COR-L47 (cell line): ENCODE data around the gene LCTL.
"Not testable (repeated sequence)": the region's sequence is repeated elsewhere in the genome, so short reads cannot be mapped to it uniquely, and the experiment has no call there.

Experiments used
- DNase-seq: peaks from one replicate; lab custom pipeline; 2025; lab: John Stamatoyannopoulos, UW

The LCTL gene

DNA sequence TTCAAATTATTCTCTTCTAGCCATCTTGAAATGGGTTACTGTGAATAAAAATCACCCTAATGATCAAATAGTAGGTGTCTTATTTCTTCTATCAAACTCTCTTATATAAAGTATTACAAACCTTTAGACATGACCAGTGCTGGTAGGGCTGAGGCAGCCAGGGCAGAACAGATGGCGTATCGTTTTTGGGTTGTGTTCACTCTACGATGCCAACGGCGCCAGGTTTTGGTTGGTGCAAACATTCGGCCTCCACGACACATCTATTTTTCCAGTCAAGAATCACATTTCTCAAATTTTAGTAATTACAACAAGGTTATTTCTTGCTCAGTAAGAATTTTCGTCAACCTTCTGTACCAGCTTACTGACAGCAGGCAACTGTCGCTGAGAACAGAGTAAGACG, 63.3 kb downstream of the LCTL start:
- DNase-seq = no peak

DNA sequence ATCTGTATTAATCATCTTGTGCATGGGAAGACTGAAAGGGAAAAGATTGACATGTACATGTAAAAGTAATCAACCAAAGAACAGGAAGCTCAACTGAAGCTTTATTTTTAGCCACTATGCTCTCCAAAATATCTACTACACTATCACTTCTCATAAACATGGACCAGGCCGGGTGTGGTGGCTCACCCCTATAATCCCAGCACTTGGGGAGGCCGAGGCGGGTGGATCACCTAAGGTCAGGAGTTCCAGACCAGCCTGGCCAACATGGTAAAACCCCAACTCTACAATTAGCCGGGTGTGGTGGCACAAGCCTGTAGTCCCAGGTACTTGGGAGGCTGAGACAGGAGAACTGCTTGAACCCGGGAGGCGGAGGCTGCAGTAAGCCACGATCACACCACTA, 65.5 kb downstream of the LCTL start:
- DNase-seq = not testable (repeated sequence)

DNA sequence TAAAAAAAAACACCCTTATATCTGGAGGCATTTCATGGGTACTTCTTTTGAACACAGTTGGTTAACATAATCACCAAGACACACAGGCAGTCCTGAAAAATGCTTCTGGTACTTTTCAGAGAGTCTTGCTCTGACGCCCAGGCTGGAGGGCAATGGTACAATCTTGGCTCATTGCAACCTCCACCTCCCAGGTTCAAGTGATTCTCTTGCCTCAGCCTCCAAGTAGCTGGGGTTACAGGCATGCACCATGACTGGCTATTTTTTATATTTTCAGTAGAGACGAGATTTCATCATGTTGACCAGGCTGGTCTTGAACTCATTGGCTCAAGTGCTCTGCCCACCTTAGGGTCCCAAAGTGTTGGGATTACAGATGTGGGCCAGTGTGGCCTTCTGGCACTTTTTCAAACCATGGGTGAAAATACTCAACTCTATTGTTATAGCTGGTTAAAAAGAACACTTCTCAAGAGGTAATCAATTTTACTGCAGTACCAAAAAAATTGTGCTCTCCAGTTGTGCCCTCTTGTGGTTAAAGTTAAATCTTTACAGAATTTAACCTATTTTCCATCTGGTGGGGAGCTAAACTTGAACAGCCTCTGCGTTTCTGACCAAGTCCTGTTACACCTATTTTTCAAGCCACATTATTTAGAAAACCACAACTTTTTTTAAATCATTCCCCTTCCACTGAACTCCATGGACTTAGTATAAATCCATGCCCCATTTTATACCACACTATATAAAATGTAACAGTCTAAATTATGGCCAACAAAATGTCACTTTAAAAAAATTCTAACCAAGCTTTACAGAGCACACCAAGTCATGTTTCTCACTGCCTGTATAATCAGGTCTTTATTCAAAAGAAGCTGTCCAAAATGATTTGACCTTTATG, 67.1 kb downstream of the LCTL start:
- DNase-seq = no peak
